Measurements from ENCODE around the gene CLEC16A.
"Not testable (repeated sequence)": the region's sequence is repeated elsewhere in the genome, so short reads cannot be mapped to it uniquely, and the experiment has no call there.

The CLEC16A gene

GRCh38 chr16:11217651-11218603, 273.6 kb downstream of the CLEC16A start:
- in situ Hi-C loops (cut with HindIII; ENCODE audit: low pct_ligation_motif_present, low pct_unique_long_range_greater_than_20kb, low sequenced_read_pairs) = no loop called here
- DNase-seq = no peak

DNA sequence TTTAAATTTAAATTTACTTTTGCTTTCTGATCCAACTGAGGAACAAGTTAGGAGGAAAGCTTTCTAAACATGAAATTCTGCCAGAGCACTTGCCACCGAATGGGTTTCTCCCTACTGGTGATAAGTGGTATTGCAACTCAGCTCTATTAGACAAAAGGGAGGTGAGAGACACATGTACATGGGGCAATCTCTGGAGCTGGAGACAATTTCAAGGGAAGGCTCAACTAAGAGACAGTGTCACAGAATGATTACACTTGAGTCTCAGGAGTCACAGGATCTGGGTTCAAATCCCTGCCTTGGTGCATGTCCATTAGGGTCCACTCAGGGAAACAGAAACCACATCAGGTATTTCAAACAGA, 274.2 kb downstream of the CLEC16A start:
- in situ Hi-C loops (cut with HindIII; ENCODE audit: low pct_ligation_motif_present, low pct_unique_long_range_greater_than_20kb, low sequenced_read_pairs) = no loop called here
- peak; percentile 20 for DNase-seq

GRCh38 chr16:11219178-11219577, 274.8 kb downstream of the CLEC16A start:
- no peak for DNase-seq
- in situ Hi-C loops (cut with HindIII; ENCODE audit: low pct_ligation_motif_present, low pct_unique_long_range_greater_than_20kb, low sequenced_read_pairs) = no loop called here

DNA sequence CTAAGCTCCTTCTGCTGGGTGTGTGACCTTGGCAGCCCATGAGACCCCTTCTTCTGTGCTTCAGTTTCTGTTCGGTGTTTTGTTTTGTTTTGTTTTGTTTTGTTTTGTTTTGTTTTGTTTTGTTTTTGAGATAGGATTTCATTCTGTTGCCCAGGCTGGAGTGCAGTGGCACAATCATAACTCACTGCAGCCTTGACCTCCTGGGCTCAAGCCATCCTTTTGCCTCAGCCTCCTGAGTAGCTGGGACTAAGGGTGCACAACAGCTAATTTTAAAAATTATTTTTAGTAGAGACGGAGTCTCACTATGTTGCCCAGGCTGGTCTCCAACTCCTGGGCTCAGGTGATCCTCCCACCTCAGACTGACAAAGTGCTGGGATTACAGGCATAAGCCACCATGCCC, 276.1 kb downstream of the CLEC16A start:
- DNase-seq; in situ Hi-C loops (cut with HindIII; ENCODE audit: low pct_ligation_motif_present, low pct_unique_long_range_greater_than_20kb, low sequenced_read_pairs): not testable (repeated sequence)

- DNase-seq = no peak
- in situ Hi-C loops (cut with HindIII; ENCODE audit: low pct_ligation_motif_present, low pct_unique_long_range_greater_than_20kb, low sequenced_read_pairs) = no loop called here
Observed at GRCh38 chr16:11224096-11224893, 279.9 kb downstream of the CLEC16A start.

DNA sequence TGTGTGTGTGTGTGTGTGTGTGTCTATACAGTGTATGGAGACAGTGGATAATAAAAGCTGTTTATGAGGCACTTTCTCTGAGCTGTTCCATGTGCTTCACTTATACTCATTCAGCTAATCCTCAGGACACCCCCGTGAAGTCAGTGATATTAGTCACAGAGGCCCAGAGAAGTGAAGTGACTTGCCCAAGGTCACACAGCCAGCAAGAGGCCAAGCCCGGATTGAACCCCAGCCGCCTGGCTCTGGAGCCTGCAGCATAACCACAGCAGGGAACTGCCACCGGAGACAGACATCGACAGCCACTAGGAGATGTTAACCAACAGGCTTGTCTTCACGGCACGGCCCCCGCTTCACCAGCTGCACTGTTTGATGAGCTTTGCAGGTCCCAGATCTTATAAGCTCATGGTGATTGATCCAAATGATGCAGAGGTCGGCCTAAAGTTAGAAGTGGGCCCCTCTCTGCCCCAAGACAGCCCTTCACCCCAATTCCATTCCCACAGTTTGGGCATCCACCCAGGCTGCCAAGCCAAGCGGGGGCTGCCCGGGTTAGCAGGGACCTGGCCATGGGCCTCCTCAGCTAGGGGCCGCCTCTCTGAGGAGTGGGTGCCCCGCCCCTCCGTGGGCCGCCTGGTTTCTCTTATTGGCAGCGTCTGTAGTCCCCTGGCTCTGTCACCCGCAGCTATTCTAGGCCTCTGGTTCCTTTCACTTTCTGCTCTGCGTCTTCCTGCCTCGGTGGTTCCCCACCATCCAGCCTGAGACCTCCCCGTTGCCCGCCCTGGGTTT, 280.7 kb downstream of the CLEC16A start:
- in situ Hi-C loops (cut with HindIII; ENCODE audit: low pct_ligation_motif_present, low pct_unique_long_range_greater_than_20kb, low sequenced_read_pairs) = no loop called here
- DNase-seq = no peak

DNA sequence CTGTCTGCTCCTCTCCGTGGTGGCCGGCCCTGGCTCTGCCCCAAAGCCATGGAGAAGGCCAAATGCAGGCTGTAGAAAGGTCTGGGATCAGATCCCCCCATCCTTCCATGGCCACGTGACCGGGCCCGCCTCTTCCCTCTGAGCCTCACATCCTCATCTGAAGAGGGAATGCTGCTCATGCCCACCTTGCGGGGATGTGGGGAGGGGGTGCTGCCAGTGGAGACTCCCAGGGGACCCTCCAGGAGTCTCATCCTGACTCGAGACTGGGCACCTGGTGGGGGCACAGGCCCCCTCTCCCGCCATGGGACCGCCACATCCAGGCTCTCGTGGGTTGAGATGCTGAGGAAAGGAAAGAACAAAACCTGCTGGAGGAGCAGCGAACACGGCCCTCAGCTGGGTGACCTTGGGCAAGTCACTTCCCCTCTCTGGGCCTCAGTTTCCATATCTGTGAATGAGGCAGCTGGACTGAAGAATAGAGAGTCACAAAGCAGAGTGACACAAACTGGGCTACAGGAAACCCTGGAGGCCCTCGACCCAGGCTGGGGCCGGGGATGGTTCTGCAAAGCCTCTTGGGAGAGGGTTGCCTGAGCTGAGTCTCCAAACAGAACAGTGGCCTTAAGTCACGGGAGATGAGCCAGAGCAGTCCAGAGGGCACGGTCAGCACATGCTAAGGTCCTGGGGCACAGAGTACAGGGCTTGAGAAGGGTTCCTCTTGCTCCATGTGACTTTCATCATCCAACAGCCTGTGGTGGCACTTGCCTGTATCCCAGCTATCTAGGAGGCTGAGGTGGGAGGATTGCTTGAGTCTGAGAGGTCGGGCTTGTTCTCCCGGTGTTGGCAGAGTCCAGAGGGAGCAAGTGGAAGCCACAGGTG, 281.5 kb downstream of the CLEC16A start:
- in situ Hi-C loops (cut with HindIII; ENCODE audit: low pct_ligation_motif_present, low pct_unique_long_range_greater_than_20kb, low sequenced_read_pairs) = no loop called here
- DNase-seq = no peak

DNA sequence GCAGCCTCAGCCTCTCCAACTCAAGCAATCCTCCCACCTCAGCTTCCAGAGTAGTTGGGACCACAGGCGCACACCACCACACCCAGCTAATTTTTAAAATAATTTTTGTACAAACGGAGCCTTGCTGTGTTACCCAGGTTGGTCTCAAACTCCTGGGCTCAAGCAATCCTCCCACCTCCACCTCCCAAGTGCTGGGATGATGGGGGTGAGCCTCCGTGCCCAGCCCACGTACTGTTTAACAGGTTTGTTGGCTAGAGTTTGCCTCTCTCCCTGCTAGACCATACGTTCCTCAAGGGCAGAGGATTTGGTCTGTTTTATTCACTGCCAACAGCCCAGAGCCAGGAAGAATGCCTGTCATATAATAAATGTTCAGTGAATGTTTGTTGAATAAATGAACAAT, 285.1 kb downstream of the CLEC16A start:
- no peak for DNase-seq
- in situ Hi-C loops (cut with HindIII; ENCODE audit: low pct_ligation_motif_present, low pct_unique_long_range_greater_than_20kb, low sequenced_read_pairs) = no loop called here

GRCh38 chr16:11229906-11230305, 285.5 kb downstream of the CLEC16A start:
- no peak for DNase-seq
- in situ Hi-C loops (cut with HindIII; ENCODE audit: low pct_ligation_motif_present, low pct_unique_long_range_greater_than_20kb, low sequenced_read_pairs) = no loop called here

DNA sequence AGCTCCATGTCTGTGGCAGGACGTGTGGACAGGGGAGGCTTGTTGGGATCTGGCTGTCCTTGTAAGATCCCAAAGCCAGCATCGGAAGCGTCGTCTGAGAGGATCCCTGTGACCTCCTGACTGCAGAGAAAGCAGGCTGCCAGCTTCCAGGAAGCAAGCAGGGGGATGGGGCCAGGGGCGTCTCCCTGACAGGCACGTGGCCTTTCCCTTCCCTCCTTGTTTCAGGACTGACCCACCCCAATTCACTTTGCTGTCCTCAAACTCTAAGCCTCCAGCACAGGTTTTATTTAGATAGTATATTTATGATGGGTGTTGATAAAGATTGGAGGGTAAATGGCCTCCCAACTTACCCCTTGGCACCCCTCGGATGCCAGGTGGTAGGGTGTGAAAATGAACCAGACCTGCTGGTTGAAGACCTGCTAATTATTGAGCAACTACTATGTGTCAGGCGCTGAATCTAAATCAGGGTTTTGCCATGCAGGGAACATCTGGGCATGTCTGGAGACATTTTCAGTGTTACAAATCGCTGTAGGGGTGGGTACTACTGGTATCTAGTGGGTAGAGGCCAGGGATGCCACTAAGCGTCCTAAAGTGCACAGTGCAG, 287.1 kb downstream of the CLEC16A start:
- DNase-seq = no peak
- in situ Hi-C loops (cut with HindIII; ENCODE audit: low pct_ligation_motif_present, low pct_unique_long_range_greater_than_20kb, low sequenced_read_pairs) = no loop called here

All from ACHN (cell line).